A172 (cell line): ENCODE measurements around the gene GPR141. TPM values are rescaled to one million over a fixed set of nuclear protein-coding genes. Genes with fewer than 3 reads are reported as not detected.
"Not testable (repeated sequence)": the region's sequence is repeated elsewhere in the genome, so short reads cannot be mapped to it uniquely, and the experiment has no call there.

ENCODE experiments used
- DNase-seq: peaks from one replicate; pipeline ENCODE4 v3.0.0-alpha.2; 2015; ENCODE audit warnings: low spot score
- total RNA-seq: library from RNA; depleted of rRNA; stranded (reverse); fragments of >200 nt; shearing (Covaris generic); gene quantifications from 2 replicates; pipeline ENCODE4 v1.2.3, GENCODE V29; 2014

The GPR141 gene
- total RNA-seq, 1 experiment from 2014 or later, result not detected

GRCh38 chr7:37686556-37687345 lies 3.2 kb downstream of the GPR141 start:
- DNase-seq, result no peak

DNA sequence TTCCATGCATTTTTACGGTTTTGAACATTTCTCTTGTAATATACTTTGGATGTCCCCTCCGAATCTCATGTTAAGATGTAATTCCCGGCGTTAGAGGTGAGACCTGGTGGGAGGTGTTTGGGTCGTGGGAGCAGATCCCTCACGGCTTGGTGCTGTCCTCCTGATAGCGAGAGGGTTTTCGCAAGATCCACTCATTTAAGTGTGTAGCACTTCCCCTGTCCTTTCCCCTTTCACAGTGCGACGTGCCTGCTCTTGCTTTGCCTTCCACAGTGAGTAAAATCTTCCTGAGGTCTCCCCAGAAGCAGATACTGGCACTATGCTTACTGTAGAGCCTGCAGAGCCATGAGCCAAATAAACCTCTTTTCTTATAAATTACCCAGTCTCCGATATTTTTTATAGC lies 6.6 kb downstream of the GPR141 start:
- DNase-seq, result no peak

GRCh38 chr7:37694208-37695094 lies 10.9 kb downstream of the GPR141 start:
- DNase-seq, result no peak

DNA sequence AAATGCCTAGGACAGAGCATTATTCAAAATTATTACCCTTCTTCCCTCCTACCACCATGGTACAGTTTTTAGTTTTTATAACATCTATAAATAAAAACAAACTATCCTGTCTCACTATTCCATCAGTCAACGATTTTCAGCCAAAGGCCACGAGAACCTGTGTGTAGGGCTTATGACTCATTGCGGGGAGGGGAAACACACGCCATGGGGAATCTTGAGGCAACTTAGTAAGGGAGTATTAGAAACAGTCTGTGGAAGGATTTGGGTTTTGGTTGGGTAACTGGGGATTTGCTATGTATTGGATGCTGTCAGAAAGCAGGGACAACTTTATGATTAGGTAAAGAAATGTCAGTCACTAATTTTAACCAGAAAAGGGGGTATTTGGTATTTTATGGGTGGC lies 14.7 kb downstream of the GPR141 start:
- peak; percentile 10 for DNase-seq

DNA sequence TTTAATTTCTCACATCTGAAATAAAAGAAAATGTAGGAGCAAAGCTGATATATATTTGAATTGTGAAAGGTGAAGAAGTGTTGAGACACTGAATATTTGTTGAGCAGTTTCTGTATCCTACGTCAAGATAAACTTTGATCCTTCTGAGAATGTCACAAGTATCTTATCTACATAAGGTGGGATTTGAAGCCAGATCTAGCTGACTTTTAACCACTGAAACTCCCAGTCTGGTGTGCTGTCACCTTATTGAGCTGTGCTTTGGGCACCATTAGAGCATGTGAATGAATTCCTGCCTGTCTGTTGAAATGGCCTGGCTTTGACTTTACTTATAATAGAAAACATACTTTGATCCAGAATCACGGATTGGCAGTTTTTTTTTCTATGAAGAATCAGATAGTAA lies 15.2 kb downstream of the GPR141 start:
- DNase-seq, result no peak

GRCh38 chr7:37701769-37702168 lies 18.2 kb downstream of the GPR141 start:
- no peak for DNase-seq

DNA sequence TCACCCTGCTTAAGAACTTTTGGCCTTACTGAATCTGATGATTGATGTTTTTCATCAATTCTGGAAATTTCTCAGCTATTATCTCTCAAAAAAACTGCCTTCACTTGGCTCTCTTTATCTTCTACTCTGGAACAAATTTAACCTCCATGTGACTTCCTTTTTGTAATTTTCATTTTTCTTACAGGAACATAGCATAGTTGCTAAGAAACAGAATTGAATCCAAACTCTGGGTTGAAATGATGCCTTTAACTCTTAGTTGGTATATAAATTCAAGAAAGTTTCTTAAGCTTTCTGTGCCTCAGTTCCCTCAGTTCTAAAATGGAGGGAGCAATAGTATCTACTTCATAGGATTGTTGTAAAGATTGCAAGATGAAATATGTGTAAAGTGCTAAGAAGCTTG lies 19.8 kb downstream of the GPR141 start:
- no peak for DNase-seq

DNA sequence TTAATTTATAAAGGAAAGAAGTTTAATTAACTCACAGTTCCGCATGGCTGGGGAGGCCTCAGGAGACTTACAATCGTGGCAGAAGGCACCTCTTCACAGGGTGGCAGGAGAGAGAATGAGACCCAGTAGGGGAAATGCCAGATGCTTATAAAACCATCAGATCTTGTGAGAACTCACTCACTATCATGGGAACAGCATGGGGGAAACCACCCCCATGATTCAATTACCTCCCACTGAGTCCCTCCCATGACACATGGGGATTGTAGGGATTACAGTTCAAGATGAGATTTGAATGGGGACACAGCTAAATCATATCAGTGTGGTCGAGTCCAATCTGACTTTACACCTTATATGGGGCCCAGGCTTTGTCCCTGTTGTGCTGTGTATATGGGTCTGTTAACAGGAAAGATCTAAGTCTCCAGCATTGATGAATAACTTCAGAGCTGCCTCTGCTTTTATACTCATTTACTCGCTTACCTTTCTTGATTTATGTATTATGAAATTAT lies 20.8 kb downstream of the GPR141 start:
- not testable (repeated sequence) for DNase-seq

- DNase-seq, result no peak
Measured at GRCh38 chr7:37705976-37706375, 22.4 kb downstream of the GPR141 start.

- DNase-seq, result no peak
Measured at GRCh38 chr7:37706804-37707203, 23.2 kb downstream of the GPR141 start.

- no peak for DNase-seq
Measured at GRCh38 chr7:37707754-37708485, 24.4 kb downstream of the GPR141 start.

DNA sequence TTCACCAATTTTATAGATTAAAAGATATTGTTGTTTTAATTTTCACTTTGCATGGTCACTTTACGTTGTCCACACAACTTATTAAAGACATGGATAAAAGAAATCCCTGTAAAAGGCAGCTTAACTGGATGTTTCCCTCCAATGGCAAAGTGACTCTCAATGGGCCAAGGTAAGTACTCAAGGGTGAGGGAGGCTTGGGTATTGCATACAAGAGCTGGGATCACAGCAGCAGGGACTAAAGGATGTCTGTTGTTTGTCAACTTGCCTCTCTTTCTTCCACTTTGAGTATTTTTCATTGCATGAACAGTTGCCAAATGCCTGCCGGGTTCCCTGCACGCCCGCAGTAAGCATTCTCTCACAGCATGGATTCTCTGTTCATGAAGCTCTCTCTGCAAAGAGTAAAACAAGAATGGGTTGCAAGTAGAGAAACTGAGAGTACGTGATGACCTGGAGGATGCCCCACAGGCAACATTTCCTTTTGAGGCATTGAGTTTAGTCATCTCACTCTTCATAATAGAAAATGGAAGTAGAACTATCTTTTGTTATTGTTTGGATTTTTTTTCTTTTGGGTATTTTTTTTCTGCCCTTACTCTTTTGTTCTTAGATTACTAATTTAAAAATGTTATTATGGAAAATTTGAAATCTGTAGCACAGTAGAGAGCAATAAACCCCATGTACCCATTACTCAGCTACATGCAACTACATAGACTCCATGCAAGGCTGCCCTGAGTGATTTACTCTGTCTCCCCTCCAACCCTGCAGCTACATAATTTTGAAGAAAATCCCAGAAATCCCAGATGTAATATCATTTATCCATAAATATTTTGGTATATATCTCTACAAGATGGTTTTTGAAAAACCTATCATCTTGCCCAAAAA lies 26.3 kb downstream of the GPR141 start:
- DNase-seq, result no peak

GRCh38 chr7:37713613-37714012 lies 30.0 kb downstream of the GPR141 start:
- DNase-seq, result no peak

GRCh38 chr7:37714606-37715005 lies 31.0 kb downstream of the GPR141 start:
- DNase-seq, result no peak

DNA sequence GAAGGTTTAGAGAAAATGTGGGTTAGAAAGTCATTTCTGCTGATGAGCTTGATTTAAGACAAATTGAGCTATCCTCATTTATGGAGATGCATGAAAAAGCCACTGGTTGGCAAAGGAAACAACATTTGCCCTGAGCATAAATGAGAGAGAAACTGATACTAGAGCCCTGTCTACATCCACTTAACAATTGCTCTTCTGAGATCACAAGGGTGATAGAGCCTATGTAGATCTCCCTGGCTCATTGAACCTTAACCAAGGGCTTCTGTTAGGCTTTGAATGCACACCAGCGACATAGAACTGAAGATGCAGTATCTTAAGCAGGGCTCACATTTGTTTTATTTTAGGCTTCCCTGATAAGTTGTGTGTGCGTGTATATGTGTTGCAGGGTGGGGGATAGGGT lies 35.0 kb downstream of the GPR141 start:
- no peak for DNase-seq

DNA sequence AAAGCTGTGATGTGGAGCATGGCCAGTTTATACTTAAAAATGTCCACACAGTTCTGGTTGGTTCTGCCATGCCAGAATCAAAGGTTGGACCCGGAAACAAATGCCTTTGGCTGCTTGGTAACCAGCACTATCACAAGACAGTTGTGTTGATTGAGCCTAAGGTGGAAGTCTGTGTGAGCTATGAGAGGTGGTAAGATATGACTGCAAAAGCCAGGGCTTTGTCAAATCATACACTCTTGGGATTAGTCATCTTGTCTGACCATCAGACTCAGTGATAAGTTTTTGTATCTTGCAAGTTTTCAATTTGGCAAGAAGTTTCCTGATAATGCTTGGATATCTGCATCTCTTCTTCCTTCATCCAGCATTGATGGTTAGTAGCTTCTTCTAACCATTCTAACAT lies 35.5 kb downstream of the GPR141 start:
- DNase-seq, result no peak

GRCh38 chr7:37724732-37725131 lies 41.2 kb downstream of the GPR141 start:
- no peak for DNase-seq

DNA sequence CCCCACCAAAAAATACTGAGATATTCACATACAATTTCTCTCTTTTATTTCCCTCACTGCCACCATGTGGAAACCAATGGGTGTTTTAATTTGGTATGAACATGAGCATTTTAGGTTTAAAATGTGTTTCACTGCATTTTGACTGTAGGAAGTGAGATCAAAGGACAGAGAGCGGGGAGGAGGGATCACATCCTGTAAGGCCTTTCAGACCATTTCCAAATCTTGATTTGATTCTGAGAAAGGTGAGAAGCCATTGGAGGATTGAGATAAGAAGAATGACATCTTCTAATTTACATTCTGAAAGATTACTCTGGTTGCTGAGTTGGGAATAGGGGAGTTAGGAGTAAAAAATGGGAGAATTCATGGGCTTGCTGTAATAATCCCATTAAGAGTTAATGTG lies 42.5 kb downstream of the GPR141 start:
- no peak for DNase-seq

- DNase-seq, result no peak
Measured at GRCh38 chr7:37728747-37729146, 45.2 kb downstream of the GPR141 start.

DNA sequence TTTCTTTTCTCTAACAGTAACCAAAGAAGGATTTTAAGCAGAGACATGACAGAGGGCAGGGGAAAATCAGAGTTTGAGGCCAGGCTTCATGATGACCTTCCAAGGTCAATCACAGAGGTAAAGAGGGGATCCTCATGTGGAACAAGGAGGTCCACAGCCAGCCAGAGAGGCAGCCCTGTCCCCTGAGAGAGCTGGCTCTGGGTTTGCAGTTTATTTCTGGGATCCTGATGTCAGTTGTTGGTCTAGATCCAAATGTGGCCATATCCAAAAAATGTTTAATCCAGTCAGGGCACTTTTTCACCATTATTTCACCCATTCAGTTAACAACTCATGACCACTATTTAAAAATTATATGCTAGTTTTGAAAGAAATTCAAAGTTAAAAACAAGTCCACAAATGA lies 45.6 kb downstream of the GPR141 start:
- DNase-seq, result no peak

- DNase-seq, result no peak
Measured at GRCh38 chr7:37730501-37730900, 46.9 kb downstream of the GPR141 start.
